GM13977 (cell line): ENCODE measurements around the gene CHL1.

Source experiments
- DNase-seq: peaks from one replicate; pipeline ENCODE4 v3.0.0; 2012; ENCODE audit warnings: low spot score
- CTCF ChIP-seq: IDR thresholded peaks from 2 replicates; pipeline ENCODE4 v1.5.1; 2012; ENCODE audit warnings: mild to moderate bottlenecking, control low read depth; ENCODE audit not compliant: insufficient read depth; ENCODE audit errors: extremely low read depth, missing control alignments
- in situ Hi-C: fragments of 300-500 bp; cut with MboI; formaldehyde crosslinking; loops from one replicate; pipeline ENCODE4 v1.12.0; 2022; ENCODE audit warnings: low sequenced_read_pairs, low pct_unique_long_range_greater_than_20kb, mixed read lengths, inconsistent platforms; ENCODE audit not compliant: unreplicated experiment

Gene CHL1

GRCh38 chr3:317012-317411, 120.4 kb downstream of the CHL1 start:
- DNase-seq, result no peak
- in situ Hi-C loops, result no loop called here
- TF ChIP-seq CTCF, result no peak

- DNase-seq, result no peak
- in situ Hi-C loops, result no loop called here
- TF ChIP-seq CTCF, result no peak
These were observed 122.3 kb downstream of the CHL1 start for GRCh38 chr3:318903-319302.

GRCh38 chr3:324423-324822, 127.9 kb downstream of the CHL1 start:
- in situ Hi-C loops, result no loop called here
- no peak for TF ChIP-seq CTCF
- DNase-seq, result no peak

DNA sequence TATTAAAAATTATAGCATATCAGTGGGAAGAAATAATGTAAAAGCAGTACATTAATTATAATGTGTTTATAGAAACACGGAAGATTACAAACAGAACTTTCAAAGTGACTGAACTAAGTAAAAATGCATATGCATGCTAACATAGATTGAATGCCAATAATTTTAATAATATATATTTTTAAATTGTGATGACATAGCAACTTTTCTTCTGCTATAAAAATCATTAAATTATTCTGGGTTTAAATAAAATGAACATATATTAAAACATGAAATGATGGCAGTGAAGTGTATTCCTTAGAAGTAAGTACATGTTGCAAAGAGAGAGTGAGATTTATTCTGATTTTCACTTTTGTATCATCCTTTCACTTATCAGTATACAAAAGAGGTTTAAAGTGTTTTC, 128.9 kb downstream of the CHL1 start:
- no peak for DNase-seq
- in situ Hi-C loops, result no loop called here
- TF ChIP-seq CTCF, result no peak

DNA sequence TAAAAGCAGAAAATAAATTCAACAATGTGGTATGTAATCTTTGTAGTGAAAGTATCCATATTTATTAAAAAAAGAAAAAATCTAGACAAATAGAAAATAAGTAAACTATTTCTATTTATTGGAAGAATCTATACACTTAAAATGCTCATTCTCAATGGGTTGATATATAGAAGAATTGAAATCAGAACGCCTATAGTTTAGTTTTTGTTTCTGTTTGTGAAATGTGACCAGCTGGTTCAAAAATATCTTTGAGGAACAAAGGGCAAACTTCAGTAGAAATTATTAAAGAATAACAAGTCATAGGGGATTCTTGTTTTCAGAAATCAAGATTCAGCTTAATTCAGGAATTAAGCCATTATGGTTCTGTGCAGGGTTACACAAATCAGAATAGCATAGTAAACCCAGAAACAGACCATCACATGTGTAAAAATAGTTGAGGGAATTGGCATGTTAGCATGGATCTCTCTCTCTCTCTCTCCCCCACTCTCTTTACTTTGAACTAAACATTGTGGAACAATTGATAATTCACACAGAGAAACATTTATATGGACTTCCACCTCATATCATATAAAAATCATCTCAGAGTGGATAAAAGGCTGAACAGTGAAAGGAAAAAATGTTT, 134.0 kb downstream of the CHL1 start:
- in situ Hi-C loops, result no loop called here

GRCh38 chr3:331881-332280, 135.3 kb downstream of the CHL1 start:
- TF ChIP-seq CTCF, result no peak
- DNase-seq, result no peak
- in situ Hi-C loops, result no loop called here

More for the DNA sequence above, 134.0 kb downstream of the CHL1 start:
- no peak for DNase-seq
- TF ChIP-seq CTCF, result no peak
